H1 (cell line): ENCODE measurements around the gene MKRN2OS. TPM values are rescaled to one million over a fixed set of nuclear protein-coding genes. Genes with fewer than 3 reads are reported as not detected.

Source experiments
- CHD7 ChIP-seq: fragments of 300-600 bp; sonication (generic); IDR thresholded peaks from 2 replicates; pipeline ENCODE4 v1.7.1; 2012; ENCODE audit warnings: low read length, moderate library complexity, mild to moderate bottlenecking, inconsistent platforms; ENCODE audit not compliant: insufficient replicate concordance
- POLR2AphosphoS5 ChIP-seq: IDR thresholded peaks from 2 replicates; pipeline ENCODE4 v1.6.1; 2011; ENCODE audit warnings: low read depth, low read length
- polyA plus RNA-seq, 7 experiments: library from polyadenylated mRNA; depleted of rRNA in 3 of 7; stranded (reverse) in 5 of 7; unstranded in 2 of 7; fragments of >200 nt in 5 of 7; fragments of 200-250 nt in 2 of 7; gene quantifications; 1 replicate in 5 of 7; 2 replicates in 1 of 7; 4 replicates in 1 of 7; pipeline versions ENCODE4 v1.2.1 to v1.2.3, GENCODE V29; 2011 to 2013; ENCODE audit warnings: missing spikeins in 2 of 7, mixed read lengths in 2 of 7
- total RNA-seq: library from RNA; stranded (reverse); fragmentation: NEBNext Ultra II Directional; extraction: Animal tissue kit (Norgen Biotek cat#: 25700); gene quantifications from 2 replicates; pipeline ENCODE4 v1.2.1, GENCODE V29; 2021

The MKRN2OS gene
- total and polyA plus RNA-seq, 2 of the 8 experiments (the other 6 are each of a cell fraction or from before 2014, with no cell fraction given): 0.15 to 0.41 TPM

- TF ChIP-seq CHD7: no peak
- TF ChIP-seq POLR2AphosphoS5: no peak; the same call in 1 of the 2 replicates
Measured at GRCh38 chr3:12541625-12542024, 3.7 kb downstream of the MKRN2OS start (continued).
